Fibroblast of lung (primary cell): ENCODE data around the gene FCER1G.

Experiments used
- EZH2 ChIP-seq: IDR thresholded peaks from 2 replicates; pipeline ENCODE4 v1.5.1; 2012; ENCODE audit warnings: low read length, control low read depth, mild to moderate bottlenecking; ENCODE audit errors: missing control alignments
- TF ChIP-seq, protein P1 (sequence below), 2 donors: IDR thresholded peaks in 1 of 2; conservative IDR thresholded peaks in 1 of 2; 1 replicate in 1 of 2; 2 replicates in 1 of 2; pipeline ENCODE4 v1.5.1; 2011 to 2012; ENCODE audit warnings: low read length in 2 of 2, control low read depth in 1 of 2, inconsistent platforms in 1 of 2, low read depth in 1 of 2, mild to moderate bottlenecking in 1 of 2

DNA sequence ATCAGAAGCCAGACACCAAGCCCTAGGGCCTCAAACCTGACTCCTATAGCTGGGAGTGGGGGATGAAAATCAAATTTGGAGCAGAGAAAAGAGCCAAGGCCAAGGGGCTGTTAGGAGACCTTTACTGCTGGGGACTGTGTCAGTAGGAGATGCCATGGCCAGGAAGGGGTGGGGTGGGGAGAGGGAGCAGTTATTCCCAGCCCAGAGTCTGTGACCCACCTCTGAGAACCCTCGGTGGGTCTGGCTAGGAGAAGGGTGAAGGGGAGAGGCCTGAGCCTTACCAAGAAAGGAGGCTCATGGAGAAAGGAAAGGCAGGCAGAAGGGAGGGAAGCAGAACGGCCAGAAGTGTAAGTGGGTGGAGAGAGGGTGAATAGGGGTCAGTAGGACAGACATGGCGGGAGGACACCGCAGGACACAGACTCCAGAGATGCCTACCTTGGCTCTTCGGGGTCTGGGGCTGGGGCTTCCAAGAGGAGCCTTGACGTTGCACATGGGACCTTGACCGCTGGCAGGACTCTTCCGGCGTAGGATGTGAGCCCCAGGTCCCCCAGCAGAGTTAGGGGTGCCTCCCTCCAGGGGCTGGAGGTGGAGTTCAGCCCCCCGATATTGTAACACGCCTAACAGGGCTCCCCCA is 17.4 kb upstream of the FCER1G start:
- no peak for TF ChIP-seq EZH2
- TF ChIP-seq, protein P1, sequence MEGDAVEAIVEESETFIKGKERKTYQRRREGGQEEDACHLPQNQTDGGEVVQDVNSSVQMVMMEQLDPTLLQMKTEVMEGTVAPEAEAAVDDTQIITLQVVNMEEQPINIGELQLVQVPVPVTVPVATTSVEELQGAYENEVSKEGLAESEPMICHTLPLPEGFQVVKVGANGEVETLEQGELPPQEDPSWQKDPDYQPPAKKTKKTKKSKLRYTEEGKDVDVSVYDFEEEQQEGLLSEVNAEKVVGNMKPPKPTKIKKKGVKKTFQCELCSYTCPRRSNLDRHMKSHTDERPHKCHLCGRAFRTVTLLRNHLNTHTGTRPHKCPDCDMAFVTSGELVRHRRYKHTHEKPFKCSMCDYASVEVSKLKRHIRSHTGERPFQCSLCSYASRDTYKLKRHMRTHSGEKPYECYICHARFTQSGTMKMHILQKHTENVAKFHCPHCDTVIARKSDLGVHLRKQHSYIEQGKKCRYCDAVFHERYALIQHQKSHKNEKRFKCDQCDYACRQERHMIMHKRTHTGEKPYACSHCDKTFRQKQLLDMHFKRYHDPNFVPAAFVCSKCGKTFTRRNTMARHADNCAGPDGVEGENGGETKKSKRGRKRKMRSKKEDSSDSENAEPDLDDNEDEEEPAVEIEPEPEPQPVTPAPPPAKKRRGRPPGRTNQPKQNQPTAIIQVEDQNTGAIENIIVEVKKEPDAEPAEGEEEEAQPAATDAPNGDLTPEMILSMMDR (conservative IDR thresholded peaks at IDR 0.05 in 1 of 2, IDR thresholded peaks at IDR 0.05 in 1 of 2; ENCODE audit: low read depth in 1 of 2, low read length in 2 of 2), result no peak
